Measurements from ENCODE around the gene IGF1R. TPM values are rescaled to one million over a fixed set of nuclear protein-coding genes. Genes with fewer than 3 reads are reported as not detected.

Gene IGF1R
- total and polyA plus RNA-seq, 2 donors (not counting 3 experiments of a cell fraction or from before 2014, with no cell fraction given): 16.1 to 59.1 TPM

DNA sequence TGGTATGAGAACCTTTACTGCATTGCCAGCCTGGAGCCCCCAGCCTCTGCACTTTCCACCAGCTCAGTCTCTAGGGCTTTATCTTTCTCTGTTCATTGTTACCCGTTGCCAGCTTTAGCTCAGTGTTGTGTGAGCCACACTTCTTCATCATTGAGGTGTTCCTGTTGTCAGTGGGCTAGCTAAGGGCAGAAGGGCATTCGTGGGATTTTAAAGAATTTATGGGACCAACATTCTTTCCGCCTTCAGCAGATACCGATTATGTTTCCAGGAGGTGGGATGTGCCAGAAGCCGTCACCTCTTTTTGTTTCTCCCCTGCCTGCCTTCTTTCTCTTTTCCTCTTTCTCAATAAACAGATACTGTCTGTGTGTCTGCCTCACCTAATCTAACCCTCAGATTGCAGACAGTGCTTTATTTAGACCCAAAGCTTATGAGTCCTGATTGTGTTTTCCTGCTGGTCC lies 294.7 kb downstream of the IGF1R start:
- intact Hi-C loops (cut with micrococcal nuclease): no loop called here
- H3K4me2 ChIP-seq (ENCODE audit: insufficient read depth, low read length): no peak overlapping the region
- no peak for FAIRE-seq

More for the DNA sequence above, 294.7 kb downstream of the IGF1R start:
- Histone ChIP-seq H4K20me1 (replicated peaks; ENCODE audit: control insufficient read depth, extremely low read depth, insufficient read depth, low read length) (no peaks in the 10 kb centered on the region), H3K4me1 (ENCODE audit: control insufficient read depth, extremely low read depth, insufficient read depth, low read length) (no peaks in the 10 kb centered on the region), H3K79me2 (ENCODE audit: control insufficient read depth, insufficient read depth, low read length) (no peaks in the 10 kb centered on the region), H3K27me3 (ENCODE audit: control insufficient read depth in 2 of 2, insufficient read depth in 2 of 2, low read length in 2 of 2) (no peaks in the 10 kb centered on the region), H3K4me3 (replicated peaks in 1 of 3; ENCODE audit: insufficient read depth in 1 of 3, low read depth in 1 of 3, low read length in 3 of 3) (no peak overlapping the region), H3K36me3 (ENCODE audit: control insufficient read depth in 2 of 2, extremely low read depth in 1 of 2, insufficient read depth in 2 of 2, low read length in 2 of 2) (peaks cover 5 to 22% of the 10 kb centered on the region in 2 experiments), H3K27ac (ENCODE audit: insufficient read depth, low read depth, low read length) (no peak overlapping the region), H3K9ac (replicated peaks; ENCODE audit: extremely low read depth, insufficient read depth, low read length) (no peak overlapping the region), H2AFZ (ENCODE audit: low read depth, low read length) (no peak overlapping the region), H3K9me3 (replicated peaks; ENCODE audit: control insufficient read depth, insufficient read depth, low read length) (no peaks in the 10 kb centered on the region), H3K9me1 (replicated peaks; ENCODE audit: control insufficient read depth, extremely low read depth, insufficient read depth, low read length) (no peaks in the 10 kb centered on the region)
- CTCF ChIA-PET: interaction anchor here (1.7 kb wide), 1 partner anchor 28 kb away, joined by 5 read pairs; no protein-coding TSS in a partner anchor
- dilution Hi-C loops (cut with MboI; ENCODE audit: extremely low pct_ligation_motif_present, low sequenced_read_pairs): no loop called here
- BruUV-seq (replicated peaks): no TSS peak
- POLR2A ChIA-PET: no interaction called here
- TF ChIP-seq FOS (IDR thresholded peaks at IDR 0.05; ENCODE audit: borderline replicate concordance, insufficient read depth, low read length) (no peak), GATA2 (IDR thresholded peaks at IDR 0.05; ENCODE audit: insufficient read depth, insufficient read length, low read depth, low read length) (no peak), MYC (IDR thresholded peaks at IDR 0.05; ENCODE audit: low read depth, low read length) (no peak), EZH2 (IDR thresholded peaks at IDR 0.05; ENCODE audit: borderline replicate concordance, low read depth, low read length, severe bottlenecking) (no peak), POLR2AphosphoS5 (IDR thresholded peaks at IDR 0.05; ENCODE audit: insufficient read depth, low read depth, low read length) (no peak), POLR2A (IDR thresholded peaks at IDR 0.05; ENCODE audit: low read depth, low read length) (no peak), JUN (IDR thresholded peaks at IDR 0.05; ENCODE audit: borderline replicate concordance, insufficient read depth, insufficient read length, low read depth) (no peak)
- TF ChIP-seq, protein P1, sequence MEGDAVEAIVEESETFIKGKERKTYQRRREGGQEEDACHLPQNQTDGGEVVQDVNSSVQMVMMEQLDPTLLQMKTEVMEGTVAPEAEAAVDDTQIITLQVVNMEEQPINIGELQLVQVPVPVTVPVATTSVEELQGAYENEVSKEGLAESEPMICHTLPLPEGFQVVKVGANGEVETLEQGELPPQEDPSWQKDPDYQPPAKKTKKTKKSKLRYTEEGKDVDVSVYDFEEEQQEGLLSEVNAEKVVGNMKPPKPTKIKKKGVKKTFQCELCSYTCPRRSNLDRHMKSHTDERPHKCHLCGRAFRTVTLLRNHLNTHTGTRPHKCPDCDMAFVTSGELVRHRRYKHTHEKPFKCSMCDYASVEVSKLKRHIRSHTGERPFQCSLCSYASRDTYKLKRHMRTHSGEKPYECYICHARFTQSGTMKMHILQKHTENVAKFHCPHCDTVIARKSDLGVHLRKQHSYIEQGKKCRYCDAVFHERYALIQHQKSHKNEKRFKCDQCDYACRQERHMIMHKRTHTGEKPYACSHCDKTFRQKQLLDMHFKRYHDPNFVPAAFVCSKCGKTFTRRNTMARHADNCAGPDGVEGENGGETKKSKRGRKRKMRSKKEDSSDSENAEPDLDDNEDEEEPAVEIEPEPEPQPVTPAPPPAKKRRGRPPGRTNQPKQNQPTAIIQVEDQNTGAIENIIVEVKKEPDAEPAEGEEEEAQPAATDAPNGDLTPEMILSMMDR (IDR thresholded peaks at IDR 0.05; ENCODE audit: extremely low read depth in 1 of 2, insufficient read depth in 1 of 2, low read depth in 1 of 2, low read length in 2 of 2): no peak
- TF ChIP-seq, protein P2, sequence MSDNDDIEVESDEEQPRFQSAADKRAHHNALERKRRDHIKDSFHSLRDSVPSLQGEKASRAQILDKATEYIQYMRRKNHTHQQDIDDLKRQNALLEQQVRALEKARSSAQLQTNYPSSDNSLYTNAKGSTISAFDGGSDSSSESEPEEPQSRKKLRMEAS (IDR thresholded peaks at IDR 0.05; ENCODE audit: insufficient read depth, insufficient read length): no peak
- no peak for DNase-seq (ENCODE audit: low read depth, low spot score)
